ENCODE measurements around the gene RNF25.

Gene RNF25

DNA sequence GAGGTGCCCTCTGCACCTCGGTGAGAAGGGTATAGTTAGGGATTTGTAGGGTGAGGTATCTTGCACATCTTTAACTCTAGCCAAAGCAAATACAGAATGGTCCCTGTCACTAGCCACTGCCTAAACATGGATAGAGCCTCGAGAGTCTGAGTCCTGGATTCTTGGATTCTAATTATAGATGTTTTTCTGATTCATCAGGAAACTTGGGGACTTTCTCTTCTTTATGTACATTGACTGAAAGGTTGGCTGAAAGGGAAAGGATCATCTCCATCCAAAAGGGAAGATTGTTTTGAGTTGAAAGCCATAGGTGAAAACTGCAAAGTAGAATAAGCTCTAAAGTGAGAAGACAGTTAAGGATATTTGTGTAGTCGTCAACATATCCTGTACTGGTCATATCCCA is 8.3 kb upstream of the RNF25 start:
- no peak for DNase-seq (ENCODE audit: low spot score)

DNA sequence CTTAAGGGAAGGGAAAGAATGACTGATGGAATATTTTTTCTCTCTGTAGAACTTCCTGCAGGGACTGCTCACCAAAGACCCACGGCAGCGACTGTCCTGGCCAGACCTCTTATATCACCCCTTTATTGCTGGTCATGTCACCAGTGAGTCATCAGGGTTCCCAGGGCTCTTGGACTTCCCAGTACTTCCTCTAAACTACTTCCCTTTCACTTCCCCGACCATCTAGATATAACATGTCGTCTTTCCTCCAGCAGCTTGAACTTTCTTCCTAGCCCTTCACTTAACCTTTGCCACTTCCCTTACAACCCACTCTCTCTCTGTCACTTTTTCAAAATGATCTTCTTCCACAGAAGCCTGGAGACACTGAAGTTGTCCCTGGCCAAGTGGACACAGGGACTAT is 7.3 kb upstream of the RNF25 start:
- no peak for DNase-seq (ENCODE audit: low spot score)

DNA sequence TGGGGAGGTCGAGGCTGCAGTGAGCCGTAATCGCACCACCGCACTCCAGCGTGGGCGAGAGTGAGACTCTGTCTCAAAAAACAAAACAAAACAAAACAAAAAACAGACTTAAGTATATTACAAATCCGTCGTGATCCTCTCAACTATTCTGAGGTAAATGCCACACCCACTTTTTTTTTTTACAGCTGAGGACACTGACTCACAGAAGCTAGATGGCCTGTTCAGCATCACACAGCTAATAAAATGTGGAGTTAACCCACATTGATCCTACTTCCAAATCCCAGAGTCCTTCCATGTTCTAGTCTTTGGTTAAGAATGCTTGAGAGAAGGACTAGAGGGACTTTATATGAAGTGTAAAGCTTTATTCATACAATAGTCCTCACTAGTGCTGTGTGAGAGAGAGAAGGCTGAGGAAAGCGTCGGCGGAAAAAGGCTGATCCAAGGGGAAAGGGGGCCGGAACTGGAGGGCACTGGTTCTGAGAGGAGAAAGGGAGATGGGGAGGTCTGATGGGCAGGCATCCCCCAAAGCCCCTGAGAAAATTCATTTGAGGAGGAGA is 627 bp downstream of the RNF25 start:
- DNase-seq (ENCODE audit: low spot score), result no peak

DNA sequence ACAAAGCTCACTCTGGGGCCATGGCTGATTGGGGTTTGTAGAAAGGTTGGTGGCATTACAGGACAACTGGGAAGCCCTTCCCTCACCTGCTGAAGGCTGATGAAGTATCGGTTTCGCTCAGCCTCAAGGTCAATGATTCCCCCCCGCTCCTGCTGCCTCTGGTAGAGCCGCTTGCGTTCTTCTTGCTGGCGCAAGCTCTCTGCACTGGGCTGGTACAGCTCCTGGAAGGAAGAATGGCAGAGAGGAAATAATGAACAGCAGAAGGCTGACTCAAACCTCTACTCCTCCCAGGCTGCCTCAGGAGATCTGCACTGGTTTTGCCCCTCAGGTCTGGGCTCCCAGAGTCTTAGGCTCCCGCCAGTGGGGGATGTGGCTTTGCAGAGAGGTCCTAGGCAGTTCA is 7.1 kb downstream of the RNF25 start:
- no peak for DNase-seq (ENCODE audit: low spot score)

DNA sequence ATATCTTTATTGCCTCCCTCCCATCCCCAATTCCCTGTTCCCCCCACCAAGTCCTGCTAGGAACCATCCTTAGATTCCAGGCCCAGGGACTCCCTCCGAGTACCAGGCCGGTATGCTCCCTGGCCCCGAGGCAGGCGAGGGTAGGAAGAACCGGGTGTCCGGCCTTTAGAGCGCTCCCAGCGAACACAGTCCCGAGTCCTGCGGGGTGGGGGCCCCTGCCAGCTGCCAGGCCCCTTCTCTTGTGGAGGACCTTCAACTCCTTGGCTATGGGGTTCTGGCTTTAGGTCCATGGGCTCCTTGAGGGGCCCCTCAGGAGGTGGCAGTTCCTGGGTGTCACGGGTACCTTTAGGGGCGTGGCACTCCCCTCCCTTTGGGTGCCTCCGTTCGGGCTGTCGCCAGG is 7.9 kb downstream of the RNF25 start:
- no peak for DNase-seq (ENCODE audit: low spot score)

DNA sequence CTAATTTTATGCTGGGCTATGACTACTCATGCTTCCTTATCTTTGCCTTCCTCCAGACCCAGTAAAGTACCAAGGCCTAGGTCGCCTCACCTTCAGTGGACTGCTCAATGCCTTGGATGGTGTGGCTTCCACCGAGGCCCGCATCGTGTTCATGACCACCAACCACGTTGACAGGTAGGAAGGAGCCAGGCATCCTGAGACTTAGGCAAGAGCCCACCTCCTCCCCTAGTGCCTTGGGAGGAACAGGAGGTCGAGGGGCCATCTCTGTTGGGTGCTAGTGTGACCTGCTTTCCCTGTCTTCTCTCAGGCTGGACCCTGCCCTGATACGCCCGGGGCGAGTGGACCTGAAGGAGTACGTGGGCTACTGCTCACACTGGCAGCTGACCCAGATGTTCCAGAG is 9.0 kb downstream of the RNF25 start:
- no peak for DNase-seq (ENCODE audit: low spot score)

DNA sequence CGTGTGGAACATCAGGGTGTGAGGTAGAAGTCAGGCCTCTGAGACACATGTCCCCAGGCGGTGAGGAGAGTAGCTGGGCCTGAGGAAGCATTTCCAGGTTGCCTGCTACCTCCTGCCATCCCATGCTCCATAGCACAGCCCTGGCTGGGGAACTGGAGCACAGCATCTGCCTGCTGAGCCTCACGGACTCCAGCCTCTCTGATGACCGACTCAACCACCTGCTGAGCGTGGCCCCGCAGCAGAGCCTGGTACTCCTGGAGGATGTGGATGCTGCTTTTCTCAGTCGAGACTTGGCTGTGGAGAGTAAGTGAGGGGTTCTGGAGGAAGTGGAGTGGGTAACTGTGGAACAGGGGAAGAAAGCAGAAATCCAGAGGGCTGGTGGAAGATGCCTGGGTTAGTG is 9.4 kb downstream of the RNF25 start:
- DNase-seq (ENCODE audit: low spot score), result no peak

DNA sequence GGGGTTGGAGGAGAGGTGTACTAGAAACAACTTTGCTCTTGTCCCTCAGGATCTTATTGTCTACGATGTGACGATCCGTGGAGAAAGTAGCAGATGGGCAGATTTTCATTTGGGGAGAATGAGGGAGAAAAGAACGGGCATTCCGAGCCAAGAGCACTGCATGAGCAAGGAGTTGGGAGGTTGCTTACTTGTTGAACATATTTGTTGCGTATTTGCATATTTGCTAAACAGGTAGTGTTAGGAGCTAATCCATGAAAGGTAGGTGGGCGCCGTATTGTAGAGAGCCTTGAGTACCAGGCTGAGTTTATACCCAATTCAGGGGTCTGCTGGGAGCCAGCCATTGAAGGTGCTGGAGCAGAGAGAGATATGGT is 11.8 kb downstream of the RNF25 start:
- no peak for DNase-seq (ENCODE audit: low spot score)

DNA sequence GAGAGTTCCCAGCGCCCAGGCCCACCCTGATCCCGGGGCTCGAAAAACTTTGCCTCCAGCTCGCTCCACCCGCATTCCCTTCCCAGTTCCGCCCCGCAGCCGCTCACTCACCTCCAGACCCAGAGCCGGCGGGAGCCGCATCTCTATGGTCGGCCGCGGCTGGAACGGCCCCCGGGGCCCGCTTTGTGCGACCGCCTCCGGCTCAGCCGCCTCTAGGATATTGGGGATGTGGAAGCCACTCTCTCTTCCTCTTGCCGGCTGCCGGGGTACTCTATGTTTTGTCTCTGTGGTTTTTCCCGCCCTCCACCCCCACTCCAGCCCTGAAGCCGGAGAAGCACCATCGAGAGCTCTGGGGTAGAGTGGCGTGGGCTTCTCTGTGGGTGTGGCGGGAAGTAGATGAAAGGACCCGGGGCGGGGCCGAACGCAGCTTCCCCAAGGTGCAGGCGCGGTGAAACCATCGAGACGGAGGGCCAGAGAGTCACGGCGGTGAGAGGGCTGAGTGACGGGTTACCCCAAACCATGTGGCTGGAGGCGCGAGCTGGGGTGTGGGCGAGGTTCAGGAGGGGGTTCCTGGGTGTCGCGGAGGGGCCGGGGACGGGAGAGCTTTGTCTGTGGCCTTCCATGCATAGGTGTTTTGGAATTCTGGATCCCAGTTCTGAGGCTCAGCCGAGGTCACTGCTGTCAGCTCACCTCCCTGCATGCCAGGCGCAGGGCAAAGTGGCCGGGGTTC is 12.4 kb downstream of the RNF25 start, which contains the start of the genes BCS1L and ZNF142:
TSS of gene BCS1L (plus strand) at position 426 of the 730 bp plus-strand sequence. CDS start 1,305 bp downstream, outside the sequence.
TSS of gene ZNF142 (minus strand) at position 366 of the 730 bp plus-strand sequence. CDS start 3,194 bp downstream, outside the sequence.
- peak; percentile 95 for DNase-seq (ENCODE audit: low spot score)

DNA sequence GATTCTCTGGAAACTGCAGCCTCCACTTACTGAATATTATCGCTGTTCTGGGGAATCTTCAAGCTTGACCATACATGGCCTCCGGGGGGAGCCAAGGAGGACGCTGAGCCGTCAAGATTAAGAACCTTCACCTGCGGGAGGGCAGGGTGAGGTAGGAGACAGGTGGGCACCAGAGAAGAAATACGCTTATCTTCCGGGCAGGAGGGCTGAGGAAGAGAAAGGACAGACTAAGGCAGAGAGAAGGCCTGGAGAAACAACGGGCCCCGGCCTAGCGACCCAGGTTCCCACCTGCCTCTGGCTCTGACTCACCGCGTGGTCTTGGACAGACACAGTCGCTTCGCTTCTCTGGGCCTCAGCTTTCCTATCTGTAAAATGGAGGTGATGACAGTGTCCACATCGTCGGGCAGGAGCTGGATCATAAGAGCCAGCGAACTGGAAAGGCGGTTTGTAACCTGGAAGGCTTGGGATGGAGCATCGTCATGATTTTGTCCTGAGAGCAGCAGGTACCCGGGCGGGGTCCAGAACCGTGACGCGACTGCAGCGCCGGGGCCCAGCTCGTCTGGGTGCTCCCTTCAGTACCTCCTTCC is 13.0 kb downstream of the RNF25 start:
- peak; percentile 54 for DNase-seq (ENCODE audit: low spot score)

DNA sequence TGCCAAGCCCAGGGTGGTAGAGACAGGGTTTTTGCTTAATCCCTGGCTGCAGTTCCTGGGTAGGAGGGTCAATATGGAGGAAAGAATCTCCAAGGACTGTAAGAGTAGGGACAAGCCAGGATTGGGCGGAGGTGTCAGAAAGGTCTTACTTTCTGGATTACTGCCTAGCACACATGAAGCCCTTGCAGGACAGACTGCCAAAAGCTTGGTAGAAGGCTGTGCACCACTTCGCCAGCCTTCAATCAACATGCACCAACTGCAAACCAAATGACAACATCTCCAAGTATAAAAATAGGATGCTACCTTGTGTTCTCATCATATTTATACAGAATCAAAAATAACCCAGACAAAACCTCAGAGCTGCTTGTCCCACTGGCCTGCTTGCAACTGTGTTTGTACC is 16.1 kb downstream of the RNF25 start:
- DNase-seq (ENCODE audit: low spot score), result no peak

DNA sequence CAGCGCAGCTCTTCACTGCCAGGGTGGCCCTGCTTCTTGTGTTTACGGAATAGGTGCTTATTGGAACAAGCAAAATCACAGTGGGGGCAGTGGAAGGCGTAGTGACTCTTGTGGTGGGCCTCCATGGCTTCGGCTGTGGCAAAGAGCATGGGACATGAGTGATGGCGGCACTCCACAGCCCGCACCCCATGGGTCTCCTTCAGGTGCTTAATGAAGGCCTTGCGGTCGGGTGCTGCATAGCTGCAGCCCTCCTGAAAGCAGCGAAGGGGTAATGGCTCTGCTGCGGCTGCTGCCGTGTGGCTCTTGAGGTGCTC is 23.1 kb downstream of the RNF25 start:
- DNase-seq (ENCODE audit: low spot score), result no peak

DNA sequence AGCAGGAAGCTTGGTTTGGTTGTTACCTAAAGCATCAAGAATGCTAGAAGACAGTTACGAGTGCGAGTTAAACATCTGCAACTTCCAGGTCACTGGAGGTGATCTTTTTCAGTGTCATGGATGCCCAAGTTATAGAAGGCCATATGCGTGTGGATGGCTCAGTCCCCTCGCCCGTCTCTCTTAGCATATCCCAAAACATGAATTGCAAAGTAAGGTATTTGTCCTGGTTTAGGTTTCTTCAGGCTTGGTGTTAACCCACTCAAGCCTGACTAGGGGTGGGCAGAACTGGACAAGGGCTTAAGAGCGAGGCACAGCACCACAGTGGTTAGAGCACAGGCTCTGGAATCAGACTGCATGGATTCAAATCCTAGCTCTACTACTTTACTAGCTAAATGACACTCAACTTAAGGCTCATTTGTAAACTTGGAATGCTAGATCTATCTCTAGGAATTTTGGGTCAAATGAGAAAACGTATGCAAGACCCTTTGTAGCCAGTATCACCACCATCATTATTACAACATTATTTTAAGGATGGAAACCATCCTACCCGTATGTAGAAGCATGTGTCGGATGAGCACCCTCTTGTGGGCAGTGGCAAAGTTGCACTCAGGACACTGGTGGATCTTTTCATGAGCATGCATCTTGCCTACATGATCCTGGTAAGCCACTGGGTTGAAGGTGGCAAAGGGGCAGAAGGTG is 23.6 kb downstream of the RNF25 start:
- DNase-seq (ENCODE audit: low spot score), result peak; percentile 62

DNA sequence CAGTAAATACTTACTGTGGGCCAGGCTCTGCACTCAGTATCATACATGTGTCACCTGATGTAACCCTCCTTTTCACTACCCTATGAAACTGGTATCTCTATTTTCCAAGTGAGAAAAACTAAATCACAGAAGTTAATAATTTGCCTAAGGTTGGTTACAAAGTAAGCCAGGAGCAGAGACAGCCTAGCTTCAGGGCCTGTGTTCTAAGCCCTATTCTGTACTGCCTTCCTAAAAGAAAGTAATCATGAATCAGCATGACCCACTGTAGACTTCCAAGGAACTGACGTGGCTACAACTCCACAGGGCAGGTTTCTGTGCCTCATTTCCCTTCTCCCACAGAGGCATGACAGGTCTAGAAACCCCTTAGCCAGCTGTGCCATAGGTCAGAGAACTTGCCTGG is 26.7 kb downstream of the RNF25 start:
- no peak for DNase-seq (ENCODE audit: low spot score)

DNA sequence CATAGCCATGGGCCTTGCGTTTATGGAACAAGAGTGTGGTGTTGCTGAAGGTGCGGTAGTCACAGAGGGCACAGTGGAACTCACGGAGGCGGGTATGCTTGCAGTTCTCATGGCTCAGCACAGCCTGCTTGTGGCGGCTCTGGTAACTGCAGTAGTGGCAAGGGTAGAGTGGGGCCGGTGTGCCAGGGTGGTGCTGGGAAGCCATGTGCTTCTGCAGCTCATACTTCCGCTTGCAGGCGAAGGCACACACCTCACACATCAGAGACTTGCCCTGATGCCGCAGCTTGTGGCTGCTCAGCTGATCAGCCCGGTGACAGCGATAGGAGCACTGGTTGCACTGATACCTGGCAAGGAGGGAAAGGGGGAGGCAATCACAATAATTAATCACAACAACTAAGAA is 27.1 kb downstream of the RNF25 start:
- no peak for DNase-seq (ENCODE audit: low spot score)

DNA sequence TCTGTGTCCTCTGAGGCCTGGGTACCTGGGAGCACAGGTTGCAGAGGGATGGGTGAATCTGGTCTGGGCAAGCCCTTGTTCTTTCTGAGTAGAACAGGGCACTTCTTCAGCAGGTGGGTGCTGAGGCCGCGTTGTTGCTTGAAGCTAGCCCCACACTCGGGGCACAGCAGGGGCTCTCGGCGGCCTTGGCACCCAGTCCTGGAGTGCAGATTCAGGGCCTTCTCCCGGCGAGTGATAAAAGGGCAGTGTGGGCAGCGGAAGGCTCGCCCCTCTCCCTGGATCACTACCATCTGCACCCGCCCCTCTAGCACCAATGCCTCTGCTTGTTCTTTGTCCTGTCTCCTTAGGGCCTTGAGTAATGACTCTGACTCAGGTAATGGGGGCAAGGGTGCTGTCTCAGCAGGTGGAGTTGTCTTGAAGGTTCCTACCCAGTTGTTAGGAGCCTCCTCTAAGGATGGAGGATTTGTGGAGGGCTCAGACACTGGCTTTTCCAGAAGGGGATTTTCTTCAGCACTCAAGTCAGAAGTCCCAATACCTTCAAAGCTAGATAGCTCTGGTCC is 28.0 kb downstream of the RNF25 start:
- no peak for DNase-seq (ENCODE audit: low spot score)

DNA sequence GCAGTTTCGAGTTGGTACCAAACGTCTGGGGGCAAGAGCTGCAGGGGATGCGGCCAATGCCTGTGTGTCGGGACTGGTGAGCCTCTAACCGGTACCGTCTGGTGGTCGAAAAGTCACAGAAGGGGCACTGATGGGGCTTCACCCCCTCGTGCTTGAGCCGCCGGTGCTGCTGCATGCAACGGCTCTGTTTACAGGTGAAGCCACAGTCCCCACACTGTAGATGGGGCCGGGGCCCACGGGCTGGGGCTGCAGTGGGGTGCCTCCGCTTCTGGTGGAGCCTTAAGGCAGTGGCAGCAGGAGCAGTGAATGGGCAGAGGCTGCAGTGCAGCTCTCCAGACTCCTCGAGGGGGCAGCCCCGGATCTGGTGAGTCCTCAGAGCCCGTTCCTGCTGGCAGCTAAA is 29.0 kb downstream of the RNF25 start:
- no peak for DNase-seq (ENCODE audit: low spot score)

DNA sequence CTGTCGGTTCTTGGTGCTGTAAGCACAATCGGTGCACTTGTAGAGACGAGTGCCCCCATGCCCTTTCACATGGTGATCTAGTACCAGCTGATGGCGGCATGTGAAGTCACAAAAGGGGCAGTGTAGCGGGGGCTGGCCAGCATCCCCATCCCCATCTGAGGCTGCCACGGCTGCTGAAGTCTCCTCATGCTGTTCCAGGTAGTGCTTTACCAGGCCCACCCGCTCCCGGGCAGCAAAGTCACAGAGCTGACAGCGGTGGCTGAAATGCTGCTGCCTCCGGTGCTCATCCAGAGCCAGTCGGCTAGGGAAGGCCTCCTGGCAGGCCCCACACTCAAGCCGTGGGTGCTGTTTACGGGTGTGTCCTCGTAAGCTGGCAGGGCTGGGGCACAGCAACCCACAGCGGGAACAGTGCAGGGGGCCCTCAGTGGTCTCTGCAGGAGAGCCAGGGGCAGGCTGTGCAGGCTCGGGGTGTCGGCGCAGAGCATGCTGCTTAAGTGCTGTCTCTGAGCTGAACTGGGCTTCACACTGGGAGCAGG is 29.6 kb downstream of the RNF25 start:
- no peak for DNase-seq (ENCODE audit: low spot score)

DNA sequence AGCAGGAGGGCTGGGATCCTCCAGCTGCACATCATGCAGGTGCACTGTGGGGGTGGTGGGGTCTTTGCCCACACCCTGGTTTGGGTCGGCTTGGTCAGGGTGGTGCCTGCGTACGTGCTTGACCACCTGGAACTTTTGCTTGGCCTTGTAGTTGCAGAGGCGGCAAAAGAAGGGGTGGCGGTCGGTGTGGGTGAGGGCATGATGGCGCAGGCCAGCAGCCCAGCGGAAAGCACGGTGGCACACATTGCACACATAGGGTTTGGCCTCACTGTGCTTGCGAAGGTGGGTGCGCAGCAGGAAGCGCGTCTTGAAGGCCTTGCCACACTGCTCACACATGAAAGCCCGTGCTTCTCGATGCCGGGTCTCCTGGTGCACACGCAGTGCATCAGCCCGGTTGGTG is 33.4 kb downstream of the RNF25 start:
- DNase-seq (ENCODE audit: low spot score), result no peak

DNA sequence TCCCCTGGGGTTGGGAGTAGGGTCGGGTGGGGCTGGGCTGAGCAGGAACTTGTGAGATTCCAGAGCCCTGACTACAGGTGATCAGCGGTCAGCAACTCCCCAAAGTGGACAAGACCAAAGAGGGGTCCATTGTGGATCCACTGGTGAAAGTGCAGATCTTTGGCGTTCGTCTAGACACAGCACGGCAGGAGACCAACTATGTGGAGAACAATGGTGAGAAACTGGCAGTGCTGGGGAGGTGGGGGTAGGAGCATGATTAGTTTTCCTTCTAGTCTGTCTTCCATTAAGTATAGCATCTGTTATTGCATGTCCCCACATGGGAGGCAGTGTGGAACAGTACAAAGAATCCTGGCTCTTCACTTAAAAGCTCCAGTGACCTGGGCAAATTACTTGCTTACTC is 36.1 kb downstream of the RNF25 start:
- DNase-seq (ENCODE audit: low spot score), result no peak

DNA sequence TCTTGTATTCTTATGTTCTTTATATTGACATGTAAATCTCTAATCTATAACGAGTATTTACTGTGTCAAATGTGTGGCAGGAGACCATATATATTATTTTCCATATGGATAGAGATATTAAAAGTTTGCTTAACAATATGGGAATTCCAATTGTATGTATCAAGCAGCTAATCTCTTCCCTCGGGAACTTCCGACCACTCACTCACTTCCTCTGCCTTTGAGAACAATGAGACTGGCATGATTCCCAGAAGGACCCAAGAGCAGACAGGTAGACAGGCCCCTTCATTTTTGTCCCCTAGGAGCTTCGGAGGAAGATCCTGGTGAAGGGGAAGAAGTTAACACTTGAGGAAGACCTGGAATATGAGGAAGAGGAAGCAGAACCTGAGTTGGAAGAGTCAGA is 40.0 kb downstream of the RNF25 start:
- DNase-seq (ENCODE audit: low spot score), result no peak

DNA sequence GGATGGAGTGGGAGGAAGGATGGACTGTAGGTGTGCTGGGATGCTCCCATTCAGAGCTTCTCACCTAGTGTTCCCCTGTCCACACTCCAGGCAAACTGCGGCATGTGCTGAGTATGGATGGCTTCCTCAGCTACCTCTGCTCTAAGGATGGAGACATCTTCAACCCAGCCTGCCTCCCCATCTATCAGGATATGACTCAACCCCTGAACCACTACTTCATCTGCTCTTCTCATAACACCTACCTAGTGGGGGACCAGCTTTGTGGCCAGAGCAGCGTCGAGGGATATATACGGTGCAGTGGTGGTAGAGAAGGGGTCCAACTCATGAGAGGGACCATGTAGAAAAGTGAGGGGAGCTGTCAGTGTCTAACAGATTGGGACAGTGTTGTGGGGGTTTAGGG is 43.9 kb downstream of the RNF25 start:
- no peak for DNase-seq (ENCODE audit: low spot score)

DNA sequence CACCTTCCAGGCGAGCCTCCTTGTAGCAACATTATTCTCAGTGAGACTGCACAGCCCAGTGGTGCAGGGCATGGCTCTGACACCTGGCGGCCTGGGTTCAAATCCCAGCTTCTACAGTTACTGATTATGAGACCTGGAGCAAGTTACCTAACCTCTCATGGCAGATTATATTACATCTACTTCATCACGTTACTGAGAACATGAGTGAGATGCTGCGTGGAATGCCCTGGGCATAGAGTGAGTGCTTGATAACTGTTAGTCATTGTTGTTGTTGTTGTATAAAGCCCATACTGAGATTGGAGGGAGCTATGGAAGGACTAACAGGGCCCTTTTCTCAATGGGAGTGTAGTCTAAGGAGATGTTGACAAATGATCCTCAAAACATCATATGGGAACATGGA is 45.4 kb downstream of the RNF25 start:
- no peak for DNase-seq (ENCODE audit: low spot score)

Measured in CD4-positive, alpha-beta T cell treated with Interleukin-2 at 100 ng/mL for 4 hours (primary cell).